NCI-H2196 (cell line): ENCODE results near the gene UNC5A.
A peak's percentile ranks its signal among the peaks of the same experiment; 100 is the strongest.

Source experiments
- DNase-seq: peaks from one replicate; lab custom pipeline; 2025; ENCODE audit not compliant: unreplicated experiment; lab: John Stamatoyannopoulos, UW

UNC5A gene

GRCh38 chr5:176891331-176891958 lies 81.1 kb downstream of the UNC5A start:
- no peak for DNase-seq

DNA sequence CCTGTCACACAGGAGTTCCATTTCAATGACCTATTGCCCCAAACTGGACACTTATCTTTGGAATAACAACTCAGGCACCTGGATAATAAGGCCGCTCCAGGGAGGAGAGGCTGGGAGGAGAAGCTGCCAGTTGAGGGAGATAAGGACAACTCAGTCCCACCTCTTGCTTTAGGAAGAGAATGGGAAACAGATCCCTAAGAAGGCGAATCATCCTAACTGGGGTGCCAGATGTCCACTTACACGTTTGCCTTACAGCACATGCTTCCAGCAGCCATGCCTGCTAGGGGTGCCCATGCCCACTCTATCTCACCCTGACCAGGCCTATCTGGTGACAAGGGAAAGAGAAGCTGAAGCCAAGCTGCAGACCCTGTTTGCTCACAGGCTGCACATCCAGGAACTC lies 82.3 kb downstream of the UNC5A start:
- no peak for DNase-seq

- no peak for DNase-seq
Measured at GRCh38 chr5:176894298-176894697, 83.9 kb downstream of the UNC5A start.

DNA sequence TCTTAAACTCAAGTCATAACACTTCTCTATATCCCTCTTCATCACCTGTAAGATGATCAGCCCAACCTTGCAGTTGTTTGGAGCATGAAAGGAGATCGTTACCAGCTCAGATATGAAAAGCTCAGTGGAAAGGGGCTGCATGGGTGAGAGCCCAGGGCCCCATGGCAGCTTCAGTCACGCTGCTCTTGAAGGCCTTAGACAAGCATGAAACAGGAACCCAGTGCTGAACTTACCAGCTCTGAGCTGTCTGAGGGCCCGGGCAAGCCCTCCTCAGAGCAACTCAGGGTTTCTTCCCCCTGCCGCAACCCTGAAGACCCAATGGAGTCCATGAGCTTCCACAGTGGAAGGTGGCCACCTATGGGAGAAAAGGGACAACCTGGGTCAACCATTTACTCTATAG lies 85.5 kb downstream of the UNC5A start:
- DNase-seq, result no peak

- DNase-seq, result no peak
Measured at GRCh38 chr5:176897263-176897662, 86.9 kb downstream of the UNC5A start.

DNA sequence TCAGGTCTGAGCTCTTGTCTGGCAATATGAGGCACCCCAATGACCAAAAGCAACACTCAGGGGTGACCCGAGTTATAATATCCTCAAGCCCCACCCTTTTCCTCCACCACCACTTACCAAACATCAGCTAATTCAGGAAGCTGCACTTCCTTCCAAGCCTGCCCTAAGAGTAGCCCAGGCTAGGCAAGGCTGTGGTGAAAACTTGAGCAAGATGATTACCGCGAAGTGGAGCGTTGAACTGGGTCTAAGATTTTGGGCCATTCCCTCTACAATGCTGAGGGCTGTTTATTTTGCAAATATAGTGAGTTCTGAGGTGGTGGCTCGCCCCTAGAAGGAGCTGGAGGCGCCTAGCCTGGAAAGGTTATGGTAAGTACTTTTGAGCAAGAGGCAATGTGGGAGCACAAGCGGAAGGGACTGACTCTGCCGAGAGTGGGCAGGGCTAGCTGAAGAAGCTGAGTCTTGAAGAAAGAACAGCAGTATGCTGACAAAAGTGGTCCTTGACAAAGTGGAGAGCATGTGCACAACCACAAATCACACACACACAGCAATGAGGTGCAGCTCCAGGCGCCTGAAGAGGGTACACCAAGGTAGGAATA lies 89.0 kb downstream of the UNC5A start, which contains the start of gene HK3:
Gene HK3, minus strand, starts transcription at position 51 of the 596 bp plus-strand sequence. CDS start 3,187 bp downstream, outside the sequence.
- no peak for DNase-seq

DNA sequence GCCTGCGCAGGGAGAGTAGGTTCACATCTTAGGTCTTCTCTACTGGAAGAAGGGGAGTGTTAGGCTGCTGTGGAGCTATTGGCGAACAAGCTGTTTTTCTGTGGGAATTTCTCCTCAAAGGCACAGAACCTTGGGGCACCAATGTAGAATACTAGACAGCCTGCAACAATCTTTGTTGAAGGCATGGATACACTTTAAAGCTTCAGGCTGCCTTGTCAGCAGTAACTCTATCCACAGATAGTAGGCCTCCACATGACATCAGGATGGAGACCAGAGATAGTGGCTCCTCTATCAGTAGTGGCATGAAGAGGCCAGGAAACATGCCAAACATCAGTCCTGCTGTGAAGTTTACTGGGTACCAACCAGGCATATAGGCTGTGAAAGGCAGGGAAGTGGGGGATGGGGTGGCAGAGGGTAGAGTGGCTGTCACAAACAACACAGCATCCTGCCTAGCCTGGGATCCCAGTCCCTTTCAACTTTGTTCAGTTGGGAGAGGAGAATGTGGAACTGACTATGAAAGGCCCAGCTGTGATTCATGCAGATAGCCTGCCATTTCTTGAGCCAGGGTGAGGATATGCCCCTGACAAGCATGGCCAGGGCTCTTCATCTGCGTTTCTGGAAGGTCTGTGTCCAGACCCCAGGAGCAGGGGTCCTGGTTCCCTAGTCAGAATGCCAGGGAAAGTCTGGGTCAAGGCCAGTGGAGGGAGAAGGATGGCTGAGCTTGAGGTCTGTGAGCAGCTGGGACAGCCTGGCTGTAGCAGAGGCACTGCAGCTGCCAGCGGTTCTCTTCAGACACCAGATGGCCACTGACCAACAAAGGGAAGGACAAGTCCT lies 89.8 kb downstream of the UNC5A start:
- no peak for DNase-seq

DNA sequence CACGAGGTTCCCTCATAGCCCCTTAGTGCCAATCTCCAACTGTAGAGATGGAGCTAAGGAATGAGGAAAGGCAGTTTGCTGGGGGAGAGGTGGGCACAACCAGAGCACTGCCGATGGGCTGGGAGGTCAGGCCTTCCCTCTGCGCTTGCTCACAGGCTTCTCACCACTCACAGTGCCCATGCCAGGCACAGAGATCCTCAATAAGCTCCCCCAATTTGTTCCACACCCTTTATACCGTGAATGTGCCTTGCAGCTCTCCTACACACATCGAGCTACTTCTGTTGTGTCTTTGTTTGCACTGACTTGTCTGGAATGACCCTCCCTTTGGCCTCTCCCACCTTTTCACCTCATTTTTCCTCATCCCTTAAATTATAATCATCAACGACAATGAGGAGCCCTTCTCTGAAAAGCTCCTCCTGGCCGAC lies 90.4 kb downstream of the UNC5A start:
- DNase-seq, result no peak

GRCh38 chr5:176901260-176902101 lies 91.1 kb downstream of the UNC5A start:
- DNase-seq, result no peak

DNA sequence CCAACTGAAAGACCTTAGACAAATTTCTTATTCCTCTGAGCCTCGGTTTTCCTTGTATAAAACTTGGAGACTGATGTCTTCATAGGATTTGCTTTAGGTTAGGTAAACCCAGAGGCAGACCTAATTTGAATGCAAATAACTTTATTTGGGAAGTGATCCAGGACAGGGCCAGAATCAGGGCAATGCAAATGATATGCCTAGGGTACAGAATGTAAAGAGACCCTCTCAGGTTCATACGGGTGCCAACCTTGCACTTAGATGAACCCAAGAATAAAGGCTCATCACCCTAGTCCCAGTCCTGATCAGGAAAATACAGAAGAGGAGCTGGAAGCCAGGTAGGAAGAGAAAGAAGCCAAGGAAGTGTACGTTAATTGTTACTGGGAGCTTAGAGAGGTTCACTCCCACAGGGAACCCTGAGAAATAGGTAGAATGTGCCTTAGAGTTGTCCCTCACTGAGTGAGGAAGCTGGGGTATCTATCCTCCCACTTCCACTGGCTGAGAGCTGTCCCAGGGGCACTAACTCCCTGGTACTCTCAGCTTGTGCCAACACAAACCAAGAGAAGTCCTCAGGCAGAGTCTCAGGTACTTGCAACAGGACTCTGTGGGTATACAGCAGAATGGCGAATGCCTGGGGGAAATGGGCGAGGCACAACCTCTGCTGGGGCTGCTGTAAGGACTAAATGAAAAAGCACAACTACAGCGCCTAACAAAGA lies 91.9 kb downstream of the UNC5A start:
- DNase-seq, result no peak

- no peak for DNase-seq
Measured at GRCh38 chr5:176902911-176903664, 92.7 kb downstream of the UNC5A start.

DNA sequence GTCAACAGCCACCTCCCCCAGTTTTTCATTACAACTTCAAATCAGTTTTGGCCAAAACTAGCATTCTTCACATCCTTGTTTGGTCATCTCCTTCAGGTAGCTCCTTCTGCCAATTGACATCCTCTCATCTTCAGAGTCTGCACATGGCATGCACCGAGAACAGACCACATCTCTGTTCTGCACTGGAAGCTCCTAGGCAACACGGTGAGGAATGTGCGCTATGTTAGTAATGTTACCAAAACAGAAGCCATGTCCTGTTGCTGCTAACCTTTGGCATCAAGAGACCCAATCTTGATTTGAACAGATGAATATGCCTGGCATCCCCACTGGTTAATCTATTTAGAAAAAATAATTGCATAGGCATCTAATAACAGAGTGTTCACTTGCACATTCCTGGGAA lies 93.9 kb downstream of the UNC5A start:
- no peak for DNase-seq

- no peak for DNase-seq
Measured at GRCh38 chr5:176906126-176906525, 95.8 kb downstream of the UNC5A start.

DNA sequence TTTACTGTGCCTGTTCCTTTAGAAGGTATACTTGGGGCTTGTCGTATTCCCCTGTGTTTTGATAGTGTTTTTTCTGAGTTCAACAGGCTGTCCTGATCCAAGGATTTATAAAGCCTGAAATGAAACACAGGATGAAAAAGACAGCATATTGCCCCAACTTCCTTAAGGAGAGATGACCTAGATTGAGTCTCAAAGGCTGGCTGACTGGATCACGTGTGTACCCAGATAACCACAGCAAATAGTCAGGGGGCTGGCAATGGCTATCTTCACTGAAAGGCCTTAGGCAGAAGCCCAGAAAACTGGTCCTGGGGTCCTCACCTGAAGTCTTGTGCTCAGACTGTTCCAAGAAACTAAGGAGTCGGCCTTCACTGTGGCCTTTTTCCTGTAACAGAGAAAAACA lies 96.4 kb downstream of the UNC5A start:
- no peak for DNase-seq

DNA sequence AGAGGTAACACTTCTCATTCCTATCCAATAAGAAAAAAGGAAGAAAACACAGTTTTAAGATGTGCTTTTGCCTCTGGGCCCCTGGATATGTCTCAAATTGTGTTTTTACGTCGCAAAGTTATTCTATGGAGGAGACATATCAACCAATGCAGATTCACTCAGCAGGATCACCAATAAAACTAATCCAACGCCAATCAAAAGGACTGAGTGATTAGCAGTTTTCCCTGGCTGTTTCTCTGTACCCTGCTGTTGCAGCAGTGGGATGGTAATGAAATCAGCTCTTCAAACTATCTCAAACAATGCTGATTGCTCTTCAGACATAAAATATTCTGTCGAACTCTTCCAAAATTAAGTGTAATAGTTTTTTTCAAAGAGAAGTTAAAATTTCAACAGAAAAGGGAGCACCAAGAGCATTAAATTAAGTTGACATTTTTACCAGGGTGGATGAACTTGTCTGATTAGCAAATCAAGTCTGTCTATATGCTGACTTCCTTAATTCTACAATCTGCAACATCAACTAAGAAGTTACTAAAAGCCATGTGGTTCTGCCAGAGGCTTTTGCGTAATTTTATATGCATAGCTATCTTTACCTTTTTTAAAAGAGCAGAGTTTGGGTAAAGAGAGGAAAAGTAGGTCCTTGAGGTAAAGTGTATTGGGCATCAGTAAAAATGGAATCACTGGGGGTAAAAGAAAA lies 98.5 kb downstream of the UNC5A start:
- no peak for DNase-seq

- DNase-seq, result no peak
Measured at GRCh38 chr5:176912115-176912514, 101.8 kb downstream of the UNC5A start.

- no peak for DNase-seq
Measured at GRCh38 chr5:176915906-176916305, 105.5 kb downstream of the UNC5A start.

GRCh38 chr5:176916337-176916736 lies 106.0 kb downstream of the UNC5A start:
- peak; percentile 62 for DNase-seq

DNA sequence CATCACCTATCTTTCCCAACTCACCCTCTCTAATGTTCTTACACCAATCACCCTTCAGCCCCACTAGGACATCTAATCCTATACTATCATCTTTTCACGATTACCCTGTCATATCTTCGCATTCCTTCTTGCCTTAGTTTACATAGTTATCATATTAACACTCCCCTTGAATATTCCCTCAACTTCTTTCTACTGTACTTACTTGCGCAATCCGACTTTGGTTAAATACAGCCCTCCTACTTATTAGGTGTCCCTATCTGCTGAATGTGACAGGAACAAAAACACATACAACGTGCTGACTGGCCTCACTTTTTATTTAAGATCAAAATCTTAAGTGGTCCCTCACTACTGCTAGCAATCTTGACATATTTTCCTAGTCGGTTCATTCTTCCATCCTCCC lies 108.3 kb downstream of the UNC5A start:
- DNase-seq, result no peak
